Cardiac muscle cell (in vitro differentiated cells and primary cell): Measurements from ENCODE around the gene CRADD. TPM values are rescaled to one million over a fixed set of nuclear protein-coding genes. Genes with fewer than 3 reads are reported as not detected.

Experiments
- DNase-seq, 2 donors: peaks; one replicate each; pipeline versions ENCODE4 v3.0.0 to v3.0.0-alpha.2; 2010 to 2017; ENCODE audit warnings: low read depth in 1 of 2, low spot score in 1 of 2
- H3K27ac ChIP-seq: fragments of 200-600 bp; sonication (generic); 2 replicates; pipeline ENCODE4 v1.5.1; 2016
- H3K27me3 ChIP-seq: fragments of 200-600 bp; sonication (generic); 2 replicates; pipeline ENCODE4 v1.6.0; 2016; ENCODE audit warnings: control low read depth
- H3K36me3 ChIP-seq: fragments of 200-600 bp; sonication (generic); 2 replicates; pipeline ENCODE4 v1.5.1; 2016; ENCODE audit warnings: control low read depth
- H3K4me1 ChIP-seq: fragments of 200-600 bp; sonication (generic); 2 replicates; pipeline ENCODE4 v1.8.1; 2017; ENCODE audit warnings: low read depth, mild to moderate bottlenecking, mixed run types
- H3K4me3 ChIP-seq: fragments of 200-600 bp; sonication (generic); 2 replicates; pipeline ENCODE4 v1.5.1; 2016; ENCODE audit warnings: mild to moderate bottlenecking
- H3K9me3 ChIP-seq: fragments of 200-600 bp; sonication (generic); 2 replicates; pipeline ENCODE4 v1.5.1; 2017; ENCODE audit warnings: low read depth, mild to moderate bottlenecking, control low read depth
- polyA plus RNA-seq: library from polyadenylated mRNA; unstranded; fragments of >200 nt; fragmentation: Nextera tagmentation; extraction: Ambion mirVana; gene quantifications from 2 replicates; pipeline ENCODE4 v1.2.1, GENCODE V29; 2016
- total RNA-seq: library from RNA; depleted of rRNA; stranded (reverse); fragments of >200 nt; gene quantifications from 2 replicates; pipeline ENCODE4 v1.2.3, GENCODE V29; 2016
- TF ChIP-seq, protein P1 (sequence below): IDR thresholded peaks from 2 replicates; pipeline ENCODE4 v1.5.1; 2012; ENCODE audit warnings: low read depth, mild to moderate bottlenecking, low read length

Gene CRADD
- total and polyA plus RNA-seq, 2 experiments from 2014 or later = 13.8 to 37.9 TPM

DNA sequence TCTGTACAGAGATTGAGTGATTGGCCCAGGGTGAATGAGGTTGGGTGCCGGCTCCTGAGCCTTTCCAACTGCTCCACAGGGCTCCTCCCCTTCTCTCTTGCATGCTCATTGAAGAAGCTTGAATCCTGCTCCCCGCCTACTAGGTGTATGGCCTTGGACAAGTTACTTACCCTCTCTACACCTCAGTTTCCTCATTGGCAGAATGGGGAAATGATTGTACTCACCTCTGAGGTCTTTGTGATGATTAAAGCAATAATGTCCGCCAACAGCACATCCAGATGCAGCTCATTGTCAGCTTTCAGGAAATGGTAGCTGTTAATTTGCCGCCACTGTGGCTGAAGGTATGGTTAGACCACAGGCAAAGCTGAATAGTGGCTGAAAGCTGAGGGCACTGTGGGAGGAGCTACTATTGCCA is 174.1 kb downstream of the CRADD start:
- DNase-seq = no peak
- Histone ChIP-seq H3K4me1 (peaks cover 11% of the 10 kb centered on the region), H3K9me3 (no peaks in the 10 kb centered on the region), H3K27me3 (no peaks in the 10 kb centered on the region), H3K27ac (no peak overlapping the region), H3K4me3 (no peak overlapping the region), H3K36me3 (no peaks in the 10 kb centered on the region)
- TF ChIP-seq, protein P1, sequence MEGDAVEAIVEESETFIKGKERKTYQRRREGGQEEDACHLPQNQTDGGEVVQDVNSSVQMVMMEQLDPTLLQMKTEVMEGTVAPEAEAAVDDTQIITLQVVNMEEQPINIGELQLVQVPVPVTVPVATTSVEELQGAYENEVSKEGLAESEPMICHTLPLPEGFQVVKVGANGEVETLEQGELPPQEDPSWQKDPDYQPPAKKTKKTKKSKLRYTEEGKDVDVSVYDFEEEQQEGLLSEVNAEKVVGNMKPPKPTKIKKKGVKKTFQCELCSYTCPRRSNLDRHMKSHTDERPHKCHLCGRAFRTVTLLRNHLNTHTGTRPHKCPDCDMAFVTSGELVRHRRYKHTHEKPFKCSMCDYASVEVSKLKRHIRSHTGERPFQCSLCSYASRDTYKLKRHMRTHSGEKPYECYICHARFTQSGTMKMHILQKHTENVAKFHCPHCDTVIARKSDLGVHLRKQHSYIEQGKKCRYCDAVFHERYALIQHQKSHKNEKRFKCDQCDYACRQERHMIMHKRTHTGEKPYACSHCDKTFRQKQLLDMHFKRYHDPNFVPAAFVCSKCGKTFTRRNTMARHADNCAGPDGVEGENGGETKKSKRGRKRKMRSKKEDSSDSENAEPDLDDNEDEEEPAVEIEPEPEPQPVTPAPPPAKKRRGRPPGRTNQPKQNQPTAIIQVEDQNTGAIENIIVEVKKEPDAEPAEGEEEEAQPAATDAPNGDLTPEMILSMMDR = no peak

DNA sequence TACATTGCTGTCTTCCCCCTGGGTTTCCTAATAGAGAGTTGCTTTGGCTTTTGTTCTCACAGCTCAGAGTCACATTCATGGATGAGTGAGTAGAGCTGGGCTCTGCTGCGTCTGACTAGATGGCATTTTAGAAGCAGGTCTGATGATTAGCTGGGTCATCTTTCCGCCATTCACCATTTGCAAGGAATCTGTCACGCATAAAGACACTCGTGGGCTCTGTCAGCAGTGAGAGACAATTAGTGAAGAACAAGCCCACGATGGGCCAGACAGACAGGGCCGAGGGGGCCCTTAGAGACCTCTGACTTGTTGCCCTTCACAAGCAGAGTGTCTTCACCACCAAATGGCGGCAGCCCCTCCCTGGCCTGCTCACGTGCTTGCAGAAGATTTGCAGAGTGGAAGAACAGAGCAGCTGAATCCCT is 175.0 kb downstream of the CRADD start:
- Histone ChIP-seq H3K36me3 (no peaks in the 10 kb centered on the region), H3K4me1 (peaks cover 20% of the 10 kb centered on the region), H3K27ac (no peak overlapping the region), H3K27me3 (no peaks in the 10 kb centered on the region), H3K4me3 (no peak overlapping the region), H3K9me3 (no peaks in the 10 kb centered on the region)
- TF ChIP-seq, protein P1 = no peak
- no peak for DNase-seq

DNA sequence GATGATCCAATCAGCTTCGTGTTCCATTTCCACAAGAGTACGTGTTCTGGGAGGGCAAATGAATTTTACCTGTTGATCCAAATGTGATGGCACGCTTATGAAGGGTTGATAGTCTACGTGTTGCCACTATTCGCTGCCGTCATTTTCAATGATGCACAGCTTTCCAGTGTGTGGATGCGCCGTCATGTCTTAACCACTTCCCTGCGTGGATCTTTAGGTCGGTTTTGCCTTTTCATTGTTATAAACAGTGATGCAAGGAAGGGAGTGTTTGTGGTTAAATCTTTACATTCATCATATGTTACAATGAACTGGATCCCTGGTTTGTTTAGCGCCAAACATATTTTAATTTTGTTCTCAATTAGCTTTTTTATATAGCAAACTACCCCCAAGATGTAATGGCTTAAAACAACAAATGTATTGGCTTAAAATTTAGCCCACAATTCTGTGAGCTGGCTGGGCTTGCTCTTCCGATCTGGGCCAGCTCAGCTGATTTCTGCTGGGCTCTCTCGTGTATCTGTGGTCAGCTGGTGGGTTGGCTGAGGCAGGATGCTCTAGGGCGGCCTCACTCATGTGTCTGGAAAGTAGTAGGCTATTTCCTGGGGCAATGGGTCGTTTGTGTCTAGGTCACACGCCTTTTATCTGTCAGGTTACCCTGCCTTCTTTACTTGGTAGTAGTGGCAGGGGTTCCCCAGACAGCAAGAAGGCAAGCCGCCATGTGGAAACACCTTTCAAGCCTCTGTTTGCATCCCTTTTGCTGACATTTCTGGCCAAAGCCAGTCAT is 176.7 kb downstream of the CRADD start:
- Histone ChIP-seq H3K27me3 (no peaks in the 10 kb centered on the region), H3K9me3 (no peaks in the 10 kb centered on the region), H3K36me3 (no peaks in the 10 kb centered on the region), H3K27ac (no peak overlapping the region), H3K4me3 (no peak overlapping the region), H3K4me1 (peaks cover 37% of the 10 kb centered on the region)
- peak in 1 of 2 donors; percentile 25 for DNase-seq
- TF ChIP-seq, protein P1 = no peak

DNA sequence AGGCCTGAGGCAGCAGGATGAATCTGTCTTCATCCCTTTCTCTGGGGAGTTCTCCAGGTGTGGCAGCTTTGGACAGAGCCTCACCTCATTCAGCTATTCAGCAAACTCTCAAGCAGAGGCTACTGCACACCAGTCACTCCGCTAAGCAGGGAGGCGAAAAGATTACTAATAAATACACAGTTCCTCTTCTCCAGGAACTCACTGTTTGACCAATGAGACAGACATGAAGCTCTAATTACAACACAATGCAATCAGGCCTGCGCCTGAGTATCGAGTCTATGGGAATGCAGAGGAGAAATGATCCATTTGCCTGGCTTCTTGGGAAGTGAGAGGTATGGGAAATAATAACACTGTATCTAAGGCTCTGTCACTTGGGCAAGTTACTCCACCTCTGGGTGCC is 178.1 kb downstream of the CRADD start:
- Histone ChIP-seq H3K4me1 (peaks cover 39% of the 10 kb centered on the region), H3K27ac (peak overlapping the region; percentile 26), H3K9me3 (no peaks in the 10 kb centered on the region), H3K4me3 (no peak overlapping the region), H3K27me3 (no peaks in the 10 kb centered on the region), H3K36me3 (no peaks in the 10 kb centered on the region)
- TF ChIP-seq, protein P1 = no peak
- DNase-seq = no peak

DNA sequence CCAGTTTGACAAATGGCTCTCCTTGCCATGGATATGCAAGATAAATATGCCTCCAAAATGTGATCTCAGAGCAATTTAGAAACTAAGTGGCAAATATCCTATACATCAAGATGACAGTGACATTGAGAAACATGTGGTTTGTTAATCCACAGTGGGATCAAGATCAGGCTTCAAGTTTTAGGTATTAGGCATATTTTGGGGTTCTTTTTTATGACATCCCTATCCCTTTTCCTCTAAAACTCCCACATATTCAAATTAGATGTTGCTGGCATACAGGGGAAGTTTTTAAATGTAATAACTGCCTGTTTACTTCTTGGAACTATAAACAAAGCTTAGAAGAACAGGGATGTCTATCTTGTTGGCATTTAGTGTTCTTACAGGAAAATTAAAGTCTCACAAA is 179.4 kb downstream of the CRADD start:
- DNase-seq = no peak
- no peaks in the 10 kb centered on the region for H3K36me3 ChIP-seq
- no peaks in the 10 kb centered on the region for H3K27me3 ChIP-seq
- H3K4me3 ChIP-seq = no peak overlapping the region
- peaks cover 39% of the 10 kb centered on the region for H3K4me1 ChIP-seq
- TF ChIP-seq, protein P1 = no peak
- no peaks in the 10 kb centered on the region for H3K9me3 ChIP-seq
- peak overlapping the region; percentile 43 for H3K27ac ChIP-seq
